ENCODE data around the gene C15orf39.

Gene C15orf39

DNA sequence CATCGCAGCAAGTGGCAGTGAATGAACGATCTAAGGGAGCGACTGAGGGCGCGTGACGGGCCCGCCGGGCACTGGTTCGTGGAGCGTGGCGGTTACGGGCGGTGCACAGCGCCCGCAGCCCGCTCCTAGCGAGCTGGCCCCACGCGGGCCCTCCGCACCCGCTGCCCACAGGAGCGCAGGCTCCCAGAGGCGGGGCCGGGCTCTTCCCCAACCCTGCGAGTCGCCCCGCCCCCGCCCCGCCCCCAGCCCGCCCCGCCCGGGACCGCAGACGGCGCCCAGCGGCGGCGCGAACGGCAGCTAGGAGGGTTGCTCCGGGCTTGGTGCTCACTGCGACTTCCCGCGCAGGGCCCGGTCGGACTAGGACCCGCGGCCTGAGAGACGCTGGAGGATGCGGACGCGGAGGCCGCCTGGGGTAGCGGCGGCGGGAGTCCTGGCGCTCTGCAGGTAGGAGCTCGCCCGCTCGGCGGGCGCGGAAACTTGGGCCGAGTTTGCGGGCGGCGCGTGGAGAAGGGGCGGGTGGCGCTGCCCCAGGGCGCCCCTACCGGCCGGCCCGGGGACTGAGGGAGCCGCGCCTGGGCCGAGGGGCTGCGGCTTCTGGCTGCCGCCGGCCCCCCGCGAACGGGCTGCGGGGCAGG lies at the start of gene C15orf39 (continued):
- TF ChIP-seq ZNF394 (tag by site-specific recombination; IDR thresholded peaks at IDR 0.05; ENCODE audit: borderline replicate concordance), result 0 out of 2 replicates have a peak, but pooled peaks have one; percentile 41
- TF ChIP-seq GLIS1 (tag by site-specific recombination; IDR thresholded peaks at IDR 0.05), result peak; percentile 79
- no peak; the same call in 1 of the 2 replicates for TF ChIP-seq ZBTB17 (tag by site-specific recombination; IDR thresholded peaks at IDR 0.05)
- TF ChIP-seq INSM2 (tag by site-specific recombination; IDR thresholded peaks at IDR 0.05), result peak; percentile 37; the same call in 1 of the 2 replicates
- TF ChIP-seq ZNF48 (tag by site-specific recombination; IDR thresholded peaks at IDR 0.05), result no peak
- TF ChIP-seq ZNF10 (tag by site-specific recombination; IDR thresholded peaks at IDR 0.05), result peak; percentile 31; the same call in 1 of the 2 replicates
- TF ChIP-seq ZBTB8A (tag by site-specific recombination; IDR thresholded peaks at IDR 0.05), result peak; percentile 97
- TF ChIP-seq ZNF350 (tag by site-specific recombination; IDR thresholded peaks at IDR 0.05), result no peak
- TF ChIP-seq ZNF639 (tag by site-specific recombination; IDR thresholded peaks at IDR 0.05), result 0 out of 2 replicates have a peak, but pooled peaks have one; percentile 16
- TF ChIP-seq ZNF18 (tag by site-specific recombination; IDR thresholded peaks at IDR 0.05), result peak; percentile 43; the same call in 1 of the 2 replicates
- TF ChIP-seq ZNF561 (tag by site-specific recombination; IDR thresholded peaks at IDR 0.05; ENCODE audit: borderline replicate concordance), result peak; percentile 94
- 0 out of 2 replicates have a peak, but pooled peaks have one; percentile 49 for TF ChIP-seq ZNF677 (tag by site-specific recombination; IDR thresholded peaks at IDR 0.05)
- TF ChIP-seq ZNF184 (tag by site-specific recombination; IDR thresholded peaks at IDR 0.05), result 0 out of 2 replicates have a peak, but pooled peaks have one; percentile 62
- TF ChIP-seq ZNF596 (tag by site-specific recombination; IDR thresholded peaks at IDR 0.05), result peak; percentile 72
- peak; percentile 93 for TF ChIP-seq KLF10 (tag by site-specific recombination; IDR thresholded peaks at IDR 0.05)
- no peak for TF ChIP-seq ZNF654 (tag by site-specific recombination; IDR thresholded peaks at IDR 0.05; ENCODE audit: low read depth)
- TF ChIP-seq ZFP69B (tag by site-specific recombination; IDR thresholded peaks at IDR 0.05), result peak; percentile 41; the same call in 1 of the 2 replicates
- peak; percentile 53; the same call in 1 of the 2 replicates for TF ChIP-seq YY1 (tag by site-specific recombination; IDR thresholded peaks at IDR 0.05)
- TF ChIP-seq, protein P1, sequence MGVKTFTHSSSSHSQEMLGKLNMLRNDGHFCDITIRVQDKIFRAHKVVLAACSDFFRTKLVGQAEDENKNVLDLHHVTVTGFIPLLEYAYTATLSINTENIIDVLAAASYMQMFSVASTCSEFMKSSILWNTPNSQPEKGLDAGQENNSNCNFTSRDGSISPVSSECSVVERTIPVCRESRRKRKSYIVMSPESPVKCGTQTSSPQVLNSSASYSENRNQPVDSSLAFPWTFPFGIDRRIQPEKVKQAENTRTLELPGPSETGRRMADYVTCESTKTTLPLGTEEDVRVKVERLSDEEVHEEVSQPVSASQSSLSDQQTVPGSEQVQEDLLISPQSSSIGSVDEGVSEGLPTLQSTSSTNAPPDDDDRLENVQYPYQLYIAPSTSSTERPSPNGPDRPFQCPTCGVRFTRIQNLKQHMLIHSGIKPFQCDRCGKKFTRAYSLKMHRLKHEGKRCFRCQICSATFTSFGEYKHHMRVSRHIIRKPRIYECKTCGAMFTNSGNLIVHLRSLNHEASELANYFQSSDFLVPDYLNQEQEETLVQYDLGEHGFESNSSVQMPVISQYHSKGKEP (tag by site-specific recombination; IDR thresholded peaks at IDR 0.05), result peak; percentile 65
- TF ChIP-seq ZSCAN23 (tag by site-specific recombination; IDR thresholded peaks at IDR 0.05), result 0 out of 2 replicates have a peak, but pooled peaks have one; percentile 69
- TF ChIP-seq ZXDB (tag by site-specific recombination; IDR thresholded peaks at IDR 0.05), result peak; percentile 84
- TF ChIP-seq ZNF146 (tag by site-specific recombination; IDR thresholded peaks at IDR 0.05), result peak; percentile 28; the same call in 1 of the 2 replicates

All from HEK293 (cell line).